A673 (cell line): ENCODE measurements around the gene UPK3BL2.
"Not testable (repeated sequence)": the region's sequence is repeated elsewhere in the genome, so short reads cannot be mapped to it uniquely, and the experiment has no call there.

Experiments used
- EZH2 ChIP-seq: fragments of 200-600 bp; sonication (generic); IDR thresholded peaks from 2 replicates; pipeline ENCODE4 v1.6.1; 2017; ENCODE audit warnings: borderline replicate concordance, low read depth, mild to moderate bottlenecking, mixed read lengths, antibody characterized with exemption, low read length; ENCODE audit not compliant: poor library complexity, severe bottlenecking
- TF ChIP-seq, protein P1 (sequence below): fragments of 300-800, 200-600 bp; sonication (generic); conservative IDR thresholded peaks from 2 replicates; pipeline ENCODE4 v1.5.1; 2017; ENCODE audit warnings: low read depth, mild to moderate bottlenecking, antibody characterized with exemption, low read length, moderate library complexity, mixed read lengths

DNA sequence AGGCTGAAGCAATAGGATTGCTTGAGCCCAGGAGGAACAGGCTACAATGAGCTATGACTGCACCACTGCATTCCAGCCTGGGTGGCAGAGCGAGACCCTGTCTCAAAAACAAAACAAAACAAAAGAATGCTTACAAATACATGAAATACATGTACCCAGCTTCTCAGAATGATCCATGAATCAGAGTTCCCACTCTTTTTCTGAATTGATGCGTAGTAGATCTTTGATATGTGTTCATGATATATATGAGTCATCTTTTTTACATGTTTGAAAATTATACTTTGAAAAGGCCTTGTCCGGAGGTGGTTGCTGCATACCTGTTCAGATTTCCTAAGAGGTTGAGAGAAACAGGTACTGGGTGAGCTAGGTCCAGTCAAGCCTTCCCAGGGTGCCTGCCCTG is 32.9 kb upstream of the UPK3BL2 start:
- TF ChIP-seq, protein P1, sequence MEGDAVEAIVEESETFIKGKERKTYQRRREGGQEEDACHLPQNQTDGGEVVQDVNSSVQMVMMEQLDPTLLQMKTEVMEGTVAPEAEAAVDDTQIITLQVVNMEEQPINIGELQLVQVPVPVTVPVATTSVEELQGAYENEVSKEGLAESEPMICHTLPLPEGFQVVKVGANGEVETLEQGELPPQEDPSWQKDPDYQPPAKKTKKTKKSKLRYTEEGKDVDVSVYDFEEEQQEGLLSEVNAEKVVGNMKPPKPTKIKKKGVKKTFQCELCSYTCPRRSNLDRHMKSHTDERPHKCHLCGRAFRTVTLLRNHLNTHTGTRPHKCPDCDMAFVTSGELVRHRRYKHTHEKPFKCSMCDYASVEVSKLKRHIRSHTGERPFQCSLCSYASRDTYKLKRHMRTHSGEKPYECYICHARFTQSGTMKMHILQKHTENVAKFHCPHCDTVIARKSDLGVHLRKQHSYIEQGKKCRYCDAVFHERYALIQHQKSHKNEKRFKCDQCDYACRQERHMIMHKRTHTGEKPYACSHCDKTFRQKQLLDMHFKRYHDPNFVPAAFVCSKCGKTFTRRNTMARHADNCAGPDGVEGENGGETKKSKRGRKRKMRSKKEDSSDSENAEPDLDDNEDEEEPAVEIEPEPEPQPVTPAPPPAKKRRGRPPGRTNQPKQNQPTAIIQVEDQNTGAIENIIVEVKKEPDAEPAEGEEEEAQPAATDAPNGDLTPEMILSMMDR, result not testable (repeated sequence)
- not testable (repeated sequence) for TF ChIP-seq EZH2
